GM18873 (cell line): ENCODE measurements around the gene OR8G5.
"Not testable (repeated sequence)": the region's sequence is repeated elsewhere in the genome, so short reads cannot be mapped to it uniquely, and the experiment has no call there.

ENCODE experiments used
- ATAC-seq: cut with Tn5 transposase; IDR thresholded peaks from one replicate; pipeline ENCODE4 v1.9.1; 2021; ENCODE audit warnings: mild to moderate bottlenecking, moderate library complexity, moderate number of reproducible peaks; ENCODE audit not compliant: unreplicated experiment, low FRiP score

OR8G5 gene, protein sequence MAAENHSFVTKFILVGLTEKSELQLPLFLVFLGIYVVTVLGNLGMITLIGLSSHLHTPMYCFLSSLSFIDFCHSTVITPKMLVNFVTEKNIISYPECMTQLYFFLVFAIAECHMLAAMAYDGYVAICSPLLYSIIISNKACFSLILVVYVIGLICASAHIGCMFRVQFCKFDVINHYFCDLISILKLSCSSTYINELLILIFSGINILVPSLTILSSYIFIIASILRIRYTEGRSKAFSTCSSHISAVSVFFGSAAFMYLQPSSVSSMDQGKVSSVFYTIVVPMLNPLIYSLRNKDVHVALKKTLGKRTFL

DNA sequence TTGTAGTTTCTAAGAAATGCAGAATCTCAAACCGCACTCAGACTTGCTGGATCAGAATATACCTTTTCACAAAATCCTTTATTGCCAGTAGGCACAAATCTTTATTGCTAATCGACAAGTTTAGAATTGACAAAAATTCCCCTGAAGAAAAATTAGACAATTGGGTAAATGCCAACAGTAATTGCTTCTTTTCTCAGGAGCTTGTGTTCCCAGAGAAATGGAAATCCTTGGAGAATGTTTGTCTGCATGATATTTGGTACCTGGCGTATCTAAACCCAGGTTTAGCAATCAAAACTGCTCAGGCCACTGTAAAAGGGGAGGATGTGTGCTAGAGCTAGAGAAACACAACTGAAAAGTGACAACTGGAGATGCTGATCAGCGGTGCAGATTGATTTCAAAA, at the start of gene OR8G5:
Gene OR8G5 (plus strand): TSS at position 301 of the 400 bp plus-strand sequence. CDS start 8,556 bp downstream, outside the sequence.
- no peak for ATAC-seq

DNA sequence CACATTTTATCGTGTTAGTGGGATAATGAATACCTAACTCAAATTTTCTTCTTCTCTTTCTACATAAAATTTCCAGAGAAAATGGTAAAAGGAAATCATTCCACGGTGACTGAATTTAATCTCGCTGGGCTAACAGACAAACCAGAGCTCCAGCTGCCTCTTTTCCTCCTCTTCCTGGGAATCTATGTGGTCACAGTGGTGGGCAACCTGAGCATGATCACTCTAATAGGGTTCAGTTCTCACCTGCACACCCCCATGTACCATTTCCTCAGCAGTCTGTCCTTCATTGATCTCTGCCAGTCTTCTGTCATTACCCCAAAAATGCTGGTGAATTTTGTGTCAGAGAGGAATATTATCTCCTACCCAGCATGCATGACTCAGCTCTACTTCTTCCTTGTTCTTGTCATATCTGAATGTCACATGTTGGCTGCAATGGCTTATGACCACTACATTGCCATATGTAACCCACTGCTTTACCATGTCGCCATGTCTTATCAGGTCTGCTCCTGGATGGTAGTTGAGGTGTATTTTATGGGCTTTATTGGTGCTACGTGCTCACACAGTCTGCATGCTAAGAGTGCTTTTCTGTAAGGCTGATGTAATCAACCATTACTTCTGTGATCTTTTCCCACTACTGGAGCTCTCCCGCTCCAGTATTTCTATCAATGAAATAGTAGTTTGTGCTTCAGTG, 48.9 kb upstream of the OR8G5 start:
- ATAC-seq = no peak

DNA sequence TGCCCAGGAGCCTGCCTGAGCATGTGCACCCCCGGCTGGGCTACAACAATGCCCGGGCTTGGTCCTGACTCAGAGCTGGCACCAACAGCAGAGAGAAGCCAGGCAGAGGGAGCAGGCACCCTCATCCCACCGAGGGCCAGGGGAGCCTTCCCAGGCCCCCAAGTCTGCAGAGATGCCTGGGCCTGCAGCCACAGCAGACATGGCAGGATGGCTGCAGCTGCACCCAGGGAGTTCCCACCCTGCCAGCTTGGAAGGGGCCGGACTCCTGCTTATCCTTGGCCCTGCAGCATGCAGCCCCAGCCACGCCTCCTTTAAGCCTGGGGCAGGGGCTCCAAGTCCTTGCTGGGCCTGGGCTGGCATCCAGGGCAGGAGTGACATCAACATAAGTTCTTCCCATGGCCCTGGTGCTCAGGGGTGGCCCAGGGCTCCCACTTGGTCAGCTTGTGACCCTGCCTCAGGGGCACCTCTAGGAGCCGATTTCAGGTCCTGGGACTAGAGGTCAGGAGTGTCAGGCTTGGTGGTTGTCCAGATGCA, 46.3 kb upstream of the OR8G5 start:
- no peak for ATAC-seq

DNA sequence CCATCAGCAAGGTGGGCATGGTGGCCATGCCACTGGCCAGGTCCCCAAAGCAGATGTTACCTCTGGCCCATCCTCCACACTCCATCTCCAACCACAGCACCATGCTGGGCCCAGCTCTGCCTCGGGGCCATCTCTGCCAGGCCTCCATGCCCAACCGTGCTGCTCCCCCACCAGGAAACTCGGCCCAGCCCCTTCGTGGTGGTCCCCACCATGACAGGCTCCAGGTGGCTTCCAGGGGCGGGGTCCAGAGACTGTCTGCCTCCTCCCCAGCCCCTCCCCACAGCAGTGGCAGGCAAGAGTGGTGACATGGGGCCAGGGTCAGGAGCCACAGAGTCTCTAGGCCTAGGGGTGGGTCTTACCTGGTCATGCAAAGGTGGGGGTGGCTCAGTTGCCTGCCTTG, 45.8 kb upstream of the OR8G5 start:
- no peak for ATAC-seq

DNA sequence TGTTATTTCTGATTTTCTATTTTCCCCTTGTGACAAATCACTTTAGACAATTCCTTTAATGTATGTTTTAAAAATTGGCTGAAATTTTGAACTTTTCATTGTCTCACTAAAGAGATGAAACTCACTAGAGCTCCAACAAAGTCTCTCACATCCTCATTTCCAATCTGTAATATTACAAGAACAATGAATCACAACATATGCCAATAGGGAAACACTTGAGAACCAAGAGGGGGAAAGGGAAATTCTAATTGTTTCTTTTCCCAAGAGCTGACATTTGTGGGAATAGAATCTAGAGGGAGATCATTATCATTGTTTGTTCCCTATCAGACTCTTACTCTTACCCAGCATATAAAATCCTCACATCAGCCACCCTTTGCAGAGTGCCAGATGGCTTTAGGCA, 44.9 kb upstream of the OR8G5 start:
- no peak for ATAC-seq

DNA sequence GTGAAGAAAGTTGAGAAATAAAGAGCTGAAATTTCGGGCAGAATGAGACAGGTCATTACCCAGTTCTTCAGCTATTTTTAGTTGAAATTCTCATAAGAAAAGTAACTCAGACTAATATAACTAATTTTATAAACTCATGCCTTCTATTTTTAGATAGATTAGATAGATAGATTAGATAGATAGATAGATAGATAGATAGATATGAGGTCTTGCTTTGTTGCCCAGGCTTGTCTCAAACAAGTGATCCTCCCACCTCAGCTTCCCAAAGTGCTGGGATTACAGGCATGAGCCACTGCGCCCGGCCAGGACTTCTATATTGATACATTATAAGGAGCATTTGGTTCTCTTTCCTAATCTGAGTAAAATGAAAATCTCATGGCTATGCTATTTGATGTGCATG, 42.1 kb upstream of the OR8G5 start:
- ATAC-seq = no peak

DNA sequence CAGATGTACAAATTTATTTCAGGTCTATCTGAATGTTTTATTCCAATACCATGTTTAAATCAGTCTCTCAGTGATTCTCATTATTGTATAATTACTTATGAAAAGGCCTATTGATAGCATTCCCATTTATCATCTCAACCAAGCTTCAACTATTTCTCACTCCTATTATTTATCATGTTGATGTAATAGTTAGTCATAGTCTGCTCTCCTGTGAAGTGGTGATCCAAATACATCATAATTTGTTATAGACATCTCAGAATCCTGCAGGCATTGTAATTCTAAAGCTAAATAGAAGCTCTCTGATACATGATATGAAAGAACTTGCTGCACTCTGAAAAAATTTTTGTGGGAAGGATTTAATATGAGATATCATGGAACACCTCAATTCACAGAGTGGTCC, 37.0 kb upstream of the OR8G5 start:
- no peak for ATAC-seq

DNA sequence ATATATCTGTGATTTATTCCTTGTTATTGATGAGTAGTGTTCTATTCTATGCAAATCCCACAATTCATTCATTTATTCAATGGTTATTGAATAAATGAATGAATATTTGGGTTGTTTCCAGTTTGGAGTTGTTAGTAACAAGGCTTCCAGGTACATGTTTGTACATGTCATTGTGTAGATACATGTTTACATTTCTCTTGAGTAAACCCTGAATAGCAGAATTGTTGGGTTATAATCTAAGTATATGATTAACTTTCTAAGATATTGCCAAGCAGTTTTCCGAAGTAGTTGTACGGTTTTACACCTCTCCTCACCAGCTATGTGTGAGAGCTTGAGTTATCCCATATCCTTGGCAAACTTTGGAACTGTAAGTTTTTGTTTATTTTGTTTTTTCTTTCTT, 33.8 kb upstream of the OR8G5 start:
- ATAC-seq = no peak

DNA sequence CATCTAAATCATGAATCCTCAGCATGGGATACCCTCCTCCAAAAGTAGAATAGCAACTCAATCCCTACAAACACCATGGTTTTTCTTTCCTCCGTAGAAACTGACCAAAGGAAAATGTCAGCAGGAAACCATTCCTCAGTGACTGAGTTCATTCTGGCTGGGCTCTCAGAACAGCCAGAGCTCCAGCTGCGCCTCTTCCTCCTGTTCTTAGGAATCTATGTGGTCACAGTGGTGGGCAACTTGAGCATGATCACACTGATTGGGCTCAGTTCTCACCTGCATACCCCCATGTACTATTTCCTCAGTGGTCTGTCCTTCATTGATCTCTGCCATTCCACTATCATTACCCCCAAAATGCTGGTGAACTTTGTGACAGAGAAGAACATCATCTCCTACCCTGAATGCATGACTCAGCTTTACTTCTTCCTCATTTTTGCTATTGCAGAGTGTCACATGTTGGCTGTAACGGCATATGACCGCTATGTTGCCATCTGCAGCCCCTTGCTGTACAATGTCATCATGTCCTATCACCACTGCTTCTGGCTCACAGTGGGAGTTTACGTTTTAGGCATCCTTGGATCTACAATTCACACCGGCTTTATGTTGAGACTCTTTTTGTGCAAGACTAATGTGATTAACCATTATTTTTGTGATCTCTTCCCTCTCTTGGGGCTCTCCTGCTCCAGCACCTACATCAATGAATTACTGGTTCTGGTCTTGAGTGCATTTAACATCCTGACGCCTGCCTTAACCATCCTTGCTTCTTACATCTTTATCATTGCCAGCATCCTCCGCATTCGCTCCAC, 31.4 kb upstream of the OR8G5 start:
- ATAC-seq = not testable (repeated sequence)

DNA sequence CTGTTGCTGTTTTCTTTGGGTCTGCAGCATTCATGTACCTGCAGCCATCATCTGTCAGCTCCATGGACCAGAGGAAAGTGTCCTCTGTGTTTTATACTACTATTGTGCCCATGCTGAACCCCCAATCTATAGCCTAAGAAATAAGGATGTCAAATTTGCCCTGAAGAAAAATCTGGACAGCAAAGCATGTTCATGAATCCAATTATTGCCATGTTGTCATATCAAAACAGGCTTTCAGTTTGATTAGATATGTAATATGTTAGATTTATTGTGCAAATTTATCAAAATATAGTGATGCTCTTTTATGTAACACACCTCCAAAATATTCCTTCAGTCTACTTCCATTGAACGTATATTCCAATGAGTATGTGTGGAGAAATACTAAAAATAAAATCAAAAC, 30.7 kb upstream of the OR8G5 start:
- ATAC-seq = no peak

DNA sequence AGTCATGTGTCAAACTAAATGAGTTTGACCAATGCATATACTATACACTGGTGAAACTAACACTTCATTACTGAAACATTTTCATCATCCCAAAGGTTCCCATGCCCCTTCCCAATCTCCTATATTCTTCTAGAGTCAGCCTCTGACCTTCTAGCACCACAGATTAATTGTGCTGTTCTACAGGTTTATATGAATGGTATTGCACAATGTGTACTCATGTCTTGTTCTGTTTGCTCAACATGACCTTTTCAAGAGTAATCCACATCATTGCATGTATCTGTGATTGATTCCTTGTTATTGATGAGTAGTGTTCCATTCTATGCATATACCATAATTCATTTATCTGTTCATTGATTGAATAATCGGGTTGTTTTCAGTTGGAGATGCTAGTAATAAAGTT, 22.8 kb upstream of the OR8G5 start:
- no peak for ATAC-seq

DNA sequence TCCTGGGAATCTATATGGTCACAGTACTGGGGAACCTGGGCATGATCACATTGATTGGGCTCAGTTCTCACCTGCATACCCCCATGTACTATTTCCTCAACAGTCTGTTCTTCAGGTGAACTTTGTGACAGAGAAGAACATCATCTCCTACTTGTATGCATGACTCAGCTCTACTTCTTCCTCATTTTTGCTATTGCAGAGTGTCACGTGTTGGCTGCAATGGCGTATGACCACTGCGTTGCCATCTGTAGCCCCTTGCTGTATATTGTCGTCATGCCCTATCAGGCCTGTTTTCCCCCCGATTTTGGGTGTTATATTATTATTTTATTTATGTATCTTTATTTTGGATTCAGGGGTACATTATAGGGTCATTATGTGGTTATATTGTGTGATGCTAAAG, 17.7 kb upstream of the OR8G5 start:
- ATAC-seq = no peak

DNA sequence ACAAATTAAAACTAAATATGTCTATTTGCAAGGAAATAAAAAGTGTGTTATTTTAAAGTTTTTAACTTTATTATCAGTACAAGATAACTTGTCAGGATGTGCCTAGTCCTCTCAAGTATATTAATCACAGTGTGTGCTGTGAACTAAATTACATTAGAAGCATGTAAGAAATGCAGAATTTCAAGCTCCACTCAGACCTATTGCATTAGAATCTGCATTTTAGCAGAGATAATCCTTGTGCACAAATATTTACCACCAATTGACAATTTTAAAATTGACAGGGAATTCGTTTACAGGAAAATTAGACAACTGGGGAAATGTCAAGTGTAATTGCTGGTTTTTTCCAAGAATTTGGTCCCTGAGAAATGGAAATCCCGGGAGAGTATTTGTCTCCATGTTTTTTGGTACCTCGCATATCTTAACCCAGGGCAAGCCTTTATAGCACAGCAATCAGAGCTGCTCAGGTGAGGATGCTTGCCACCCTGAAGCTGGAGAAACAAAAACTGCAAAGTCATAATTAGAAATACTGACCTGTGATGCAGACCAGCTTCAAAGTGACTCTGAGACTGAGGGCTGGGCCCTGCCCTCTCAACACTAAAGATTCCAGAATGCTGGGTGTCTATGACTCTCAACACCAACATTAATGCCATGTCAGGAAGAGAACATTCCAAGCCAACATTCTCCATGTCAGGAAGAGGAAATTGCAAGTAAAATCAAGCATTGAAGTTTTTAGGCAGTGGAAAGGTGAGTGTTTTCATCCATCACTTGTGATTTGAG, 15.4 kb upstream of the OR8G5 start, which contains the start of gene OR8G1:
Gene OR8G1 (plus strand): TSS at position 475 of the 777 bp plus-strand sequence. CDS start 8,581 bp downstream, outside the sequence.
- no peak for ATAC-seq

DNA sequence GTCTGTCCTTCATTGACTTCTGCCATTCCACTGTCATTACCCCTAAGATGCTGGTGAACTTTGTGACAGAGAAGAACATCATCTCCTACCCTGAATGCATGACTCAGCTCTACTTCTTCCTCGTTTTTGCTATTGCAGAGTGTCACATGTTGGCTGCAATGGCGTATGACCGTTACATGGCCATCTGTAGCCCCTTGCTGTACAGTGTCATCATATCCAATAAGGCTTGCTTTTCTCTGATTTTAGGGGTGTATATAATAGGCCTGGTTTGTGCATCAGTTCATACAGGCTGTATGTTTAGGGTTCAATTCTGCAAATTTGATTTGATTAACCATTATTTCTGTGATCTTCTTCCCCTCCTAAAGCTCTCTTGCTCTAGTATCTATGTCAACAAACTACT, 6.3 kb upstream of the OR8G5 start:
- not testable (repeated sequence) for ATAC-seq

DNA sequence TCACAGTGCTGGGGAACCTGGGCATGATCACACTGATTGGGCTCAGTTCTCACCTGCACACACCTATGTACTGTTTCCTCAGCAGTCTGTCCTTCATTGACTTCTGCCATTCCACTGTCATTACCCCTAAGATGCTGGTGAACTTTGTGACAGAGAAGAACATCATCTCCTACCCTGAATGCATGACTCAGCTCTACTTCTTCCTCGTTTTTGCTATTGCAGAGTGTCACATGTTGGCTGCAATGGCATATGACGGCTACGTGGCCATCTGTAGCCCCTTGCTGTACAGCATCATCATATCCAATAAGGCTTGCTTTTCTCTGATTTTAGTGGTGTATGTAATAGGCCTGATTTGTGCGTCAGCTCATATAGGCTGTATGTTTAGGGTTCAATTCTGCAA, 8.9 kb downstream of the OR8G5 start:
- not testable (repeated sequence) for ATAC-seq

DNA sequence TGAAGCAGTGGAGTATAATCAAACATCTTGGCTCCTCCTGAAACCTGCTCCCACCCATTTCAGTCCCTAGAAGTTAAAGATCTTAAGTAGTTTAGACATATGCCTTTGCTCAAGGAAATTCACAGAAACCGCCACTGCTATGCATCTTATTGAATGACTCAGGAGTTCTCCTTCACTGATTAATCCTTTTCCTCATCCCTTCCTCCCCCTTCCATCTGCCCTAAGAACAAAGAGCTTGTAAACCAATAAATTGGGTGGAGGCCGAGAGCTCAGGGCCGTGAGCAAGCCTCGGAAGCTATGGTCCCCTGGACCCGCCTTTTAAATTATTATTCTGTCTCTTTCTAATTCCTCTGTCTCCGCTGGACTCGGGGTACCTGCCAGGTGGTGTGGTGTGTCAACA, 14.7 kb downstream of the OR8G5 start:
- not testable (repeated sequence) for ATAC-seq

DNA sequence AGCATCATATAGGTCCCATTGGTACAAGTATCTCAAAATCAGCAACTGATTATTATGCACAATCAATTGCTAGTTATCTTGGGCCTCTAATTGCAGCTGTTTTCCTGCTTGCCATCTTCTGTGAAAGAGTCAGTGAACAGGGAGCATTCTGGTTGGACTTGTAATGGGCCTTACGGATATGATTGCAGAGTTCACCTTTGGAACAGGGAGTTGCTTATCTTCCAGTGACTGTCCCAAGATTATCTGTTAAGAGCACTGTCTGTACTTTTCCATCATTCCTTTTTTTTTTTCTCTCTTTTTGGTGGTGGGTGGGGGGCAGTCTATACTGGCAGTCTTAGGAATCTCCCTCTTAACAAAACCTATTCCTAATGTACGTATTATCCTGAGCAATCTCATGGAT, 17.8 kb downstream of the OR8G5 start:
- no peak for ATAC-seq

DNA sequence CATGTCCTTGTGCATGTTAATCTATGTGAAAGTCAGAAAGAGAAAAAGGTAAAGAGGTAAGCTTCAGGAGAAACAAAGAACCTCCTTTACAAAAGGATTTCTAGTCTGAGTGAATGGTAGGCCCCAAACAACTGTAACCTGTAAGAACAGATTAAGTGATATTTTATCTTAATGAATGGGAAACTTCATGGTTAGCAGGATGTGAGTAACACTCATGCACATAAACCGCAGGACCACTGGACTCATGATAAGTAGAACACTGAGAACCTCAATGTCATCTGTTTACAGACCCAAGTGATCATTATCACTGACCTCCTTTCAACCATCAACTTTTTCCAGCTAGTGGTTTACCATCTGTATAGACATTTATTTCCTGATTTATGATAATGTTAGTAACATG, 19.9 kb downstream of the OR8G5 start:
- ATAC-seq = no peak

DNA sequence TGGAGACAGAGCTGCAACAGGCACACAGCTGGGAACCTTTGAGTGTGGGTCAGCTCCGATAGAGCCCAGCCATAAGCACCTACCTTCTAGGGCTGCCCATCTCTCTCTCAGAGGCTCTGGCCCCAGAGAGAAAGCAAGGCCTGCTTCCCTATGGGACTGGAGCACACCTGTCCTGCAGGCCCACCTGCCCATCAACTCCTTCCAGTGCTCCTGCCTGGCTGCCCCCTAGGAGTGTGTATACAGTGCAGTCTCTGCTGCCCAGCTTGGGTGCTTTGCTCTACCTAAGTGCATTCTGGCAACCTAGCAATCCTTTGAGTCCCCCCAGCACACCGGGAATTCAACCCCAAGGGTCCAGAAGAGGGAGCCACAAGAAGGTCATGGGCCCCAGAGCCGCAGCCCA, 21.0 kb downstream of the OR8G5 start:
- no peak for ATAC-seq

DNA sequence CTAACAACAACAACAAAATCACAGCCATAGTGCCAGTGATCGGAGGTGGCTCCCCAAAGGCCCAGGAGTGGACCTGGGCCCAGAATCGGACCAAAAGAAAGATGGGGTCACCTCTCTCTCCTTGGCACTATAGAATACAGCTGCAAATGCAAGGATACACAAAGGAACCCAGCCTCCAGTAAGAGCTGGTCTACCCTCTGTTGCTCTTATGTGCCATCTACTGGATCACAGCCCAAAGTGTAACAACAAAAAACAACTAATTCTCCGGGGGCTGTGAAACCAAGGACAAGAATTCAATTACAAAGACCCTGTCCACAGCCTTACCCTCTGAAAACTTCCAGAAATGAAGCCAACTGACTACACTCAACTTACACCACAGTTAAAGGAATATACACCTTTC, 21.6 kb downstream of the OR8G5 start:
- ATAC-seq = no peak
